ENCODE measurements around the gene NIPAL1.

DNA sequence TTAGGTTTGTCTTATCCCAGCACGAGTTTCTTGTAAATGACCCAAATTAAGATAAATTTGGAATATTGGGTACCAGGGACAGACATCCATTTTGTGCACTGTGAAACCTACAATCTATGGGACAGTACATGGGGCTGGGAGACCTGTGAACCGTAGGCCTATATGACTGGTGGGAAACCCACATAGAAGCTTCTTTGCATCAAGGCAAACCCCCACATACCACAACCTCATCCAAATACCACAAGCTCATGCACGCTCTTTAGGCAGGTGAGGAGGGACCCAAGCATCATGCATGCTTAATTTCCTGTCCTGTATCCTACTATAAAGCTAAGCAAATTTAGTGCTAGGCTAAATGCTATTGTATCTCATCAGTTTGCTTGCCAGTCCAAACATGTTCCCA is 47.8 kb downstream of the NIPAL1 start:
- TF ChIP-seq JUN (IDR thresholded peaks at IDR 0.05; ENCODE audit: borderline replicate concordance, insufficient read depth, insufficient read length, low read depth) (no peak), CTCF (IDR thresholded peaks at IDR 0.05; ENCODE audit: extremely low read depth in 1 of 2, insufficient read depth in 1 of 2, low read depth in 1 of 2, low read length in 2 of 2) (no peak), POLR2A (IDR thresholded peaks at IDR 0.05; ENCODE audit: low read depth, low read length) (no peak), EZH2 (IDR thresholded peaks at IDR 0.05; ENCODE audit: borderline replicate concordance, low read depth, low read length, severe bottlenecking) (no peak), FOS (IDR thresholded peaks at IDR 0.05; ENCODE audit: borderline replicate concordance, insufficient read depth, low read length) (no peak), POLR2AphosphoS5 (IDR thresholded peaks at IDR 0.05; ENCODE audit: insufficient read depth, low read depth, low read length) (no peak), GATA2 (IDR thresholded peaks at IDR 0.05; ENCODE audit: insufficient read depth, insufficient read length, low read depth, low read length) (no peak), MYC (IDR thresholded peaks at IDR 0.05; ENCODE audit: low read depth, low read length) (no peak)
- TF ChIP-seq, protein P1, sequence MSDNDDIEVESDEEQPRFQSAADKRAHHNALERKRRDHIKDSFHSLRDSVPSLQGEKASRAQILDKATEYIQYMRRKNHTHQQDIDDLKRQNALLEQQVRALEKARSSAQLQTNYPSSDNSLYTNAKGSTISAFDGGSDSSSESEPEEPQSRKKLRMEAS (IDR thresholded peaks at IDR 0.05; ENCODE audit: insufficient read depth, insufficient read length) = no peak
